HG02571 (cell line): ENCODE data around the gene SNRNP25.

ENCODE experiments used
- ATAC-seq: cut with Tn5 transposase; IDR thresholded peaks from one replicate; pipeline ENCODE4 v1.9.1; 2021; ENCODE audit warnings: mild to moderate bottlenecking, moderate library complexity; ENCODE audit not compliant: unreplicated experiment

Gene SNRNP25

DNA sequence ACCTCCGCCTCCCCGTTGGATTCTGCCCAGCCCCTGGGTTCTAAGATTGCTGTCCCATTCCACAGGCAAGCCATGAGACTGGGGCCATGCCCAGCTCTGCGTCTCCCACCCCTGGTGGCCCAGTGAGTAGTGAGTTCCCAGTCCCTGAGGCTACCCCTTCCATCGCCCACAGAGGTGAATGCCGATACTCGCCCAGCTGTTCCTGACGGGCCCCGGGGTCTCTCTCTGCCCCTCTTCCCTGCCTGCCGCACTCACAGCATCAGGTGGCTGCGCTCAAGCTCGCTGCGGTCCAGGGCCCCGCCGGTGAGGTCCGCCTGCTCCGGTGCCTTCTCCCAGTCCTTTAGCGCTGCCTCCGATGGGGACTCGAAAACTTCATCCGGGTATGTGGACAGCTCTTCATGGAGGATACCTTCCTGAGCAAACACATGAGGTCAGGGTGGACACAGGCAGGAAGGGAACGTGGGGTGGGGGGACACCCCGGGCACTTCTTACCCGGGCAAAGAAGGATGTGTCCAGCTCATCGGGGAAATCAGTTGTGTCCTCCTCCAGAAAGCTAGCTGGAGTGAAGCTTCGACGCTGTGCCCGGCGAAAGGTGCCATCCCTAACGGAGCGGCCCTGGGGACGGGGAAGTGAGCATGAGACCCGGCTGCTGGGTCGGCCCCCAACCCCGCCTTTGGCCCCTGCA is 8.8 kb downstream of the SNRNP25 start:
- ATAC-seq, result no peak

DNA sequence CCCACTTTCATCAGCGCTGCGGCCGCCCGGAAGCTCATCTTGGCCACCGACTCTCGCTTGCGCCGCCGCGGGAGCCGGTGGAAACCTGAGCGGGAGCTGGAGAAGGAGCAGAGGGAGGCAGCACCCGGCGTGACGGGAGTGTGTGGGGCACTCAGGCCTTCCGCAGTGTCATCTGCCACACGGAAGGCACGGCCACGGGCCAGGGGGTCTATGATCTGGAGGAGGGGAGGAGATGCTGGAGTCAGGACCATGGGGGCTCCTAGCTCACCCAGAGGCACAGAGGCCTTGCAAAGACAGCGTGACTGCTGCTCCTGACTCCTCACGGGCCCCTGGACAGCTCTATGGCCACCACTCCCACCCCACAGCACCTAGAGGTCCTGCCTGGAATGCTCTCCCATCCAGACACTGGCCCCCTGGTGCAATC is 9.4 kb downstream of the SNRNP25 start:
- ATAC-seq, result no peak

DNA sequence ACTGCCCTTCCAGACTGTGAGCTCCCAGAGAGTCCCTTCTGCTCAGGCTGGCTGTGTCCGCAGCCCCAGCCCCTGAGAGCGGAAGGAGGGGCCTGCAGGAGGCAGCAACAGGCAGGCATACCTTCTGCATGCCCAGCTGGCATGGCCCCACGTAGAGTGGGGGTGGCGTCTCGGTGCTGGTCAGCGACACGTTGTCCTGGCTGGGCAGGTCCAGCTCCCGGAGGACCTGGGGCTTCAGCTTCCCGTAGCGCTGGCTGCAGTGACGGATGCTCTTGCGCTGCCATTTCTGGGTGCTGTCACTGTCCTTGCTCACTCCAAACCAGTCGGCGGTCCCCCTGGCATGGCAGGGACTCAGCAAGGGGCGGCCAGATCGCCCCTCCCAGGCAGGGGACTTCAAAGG is 9.8 kb downstream of the SNRNP25 start:
- ATAC-seq, result no peak

DNA sequence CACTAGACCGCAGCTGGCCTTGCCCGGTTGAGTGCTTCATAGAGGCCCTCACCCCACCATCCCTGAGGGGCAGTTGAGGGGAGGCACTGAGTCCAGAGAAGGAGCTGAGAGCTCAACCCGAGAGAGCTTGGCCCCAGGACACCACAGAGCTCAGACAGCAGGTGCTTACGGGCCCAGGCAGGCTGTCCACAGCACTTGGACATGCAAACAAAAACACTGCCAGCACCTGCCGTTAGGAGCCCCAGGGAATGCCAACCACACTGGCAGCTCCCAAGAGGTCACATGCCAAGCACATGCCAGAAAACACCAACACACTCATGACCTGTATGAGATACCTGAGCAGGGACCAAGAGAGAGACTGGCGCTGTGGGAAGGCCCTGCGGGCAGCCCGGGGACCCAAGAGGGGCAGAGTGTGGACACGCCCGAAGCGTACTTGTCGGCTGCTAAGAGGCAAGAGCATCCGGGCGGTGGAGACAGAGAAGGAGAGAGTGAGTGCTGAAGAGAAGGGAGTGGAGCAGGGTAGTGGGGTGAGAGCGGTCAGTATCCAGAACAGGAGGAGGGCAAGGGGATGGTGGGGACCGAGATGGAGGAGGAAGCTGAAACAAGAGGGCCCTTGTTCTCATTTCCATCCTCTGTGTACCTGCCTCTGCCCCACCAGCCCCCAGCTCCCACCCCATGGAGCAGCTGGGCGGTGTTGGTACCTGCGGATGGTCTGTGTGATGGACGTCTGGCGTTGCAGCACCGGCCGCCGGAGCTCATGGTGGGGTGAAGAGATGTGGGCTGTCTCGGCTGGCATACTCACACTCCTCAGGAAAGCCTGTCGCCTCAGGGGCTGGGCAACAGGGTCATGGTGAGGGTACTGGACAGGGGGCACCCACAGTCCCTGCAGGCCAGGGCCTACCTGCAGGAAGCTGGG is 10.6 kb downstream of the SNRNP25 start:
- no peak for ATAC-seq

DNA sequence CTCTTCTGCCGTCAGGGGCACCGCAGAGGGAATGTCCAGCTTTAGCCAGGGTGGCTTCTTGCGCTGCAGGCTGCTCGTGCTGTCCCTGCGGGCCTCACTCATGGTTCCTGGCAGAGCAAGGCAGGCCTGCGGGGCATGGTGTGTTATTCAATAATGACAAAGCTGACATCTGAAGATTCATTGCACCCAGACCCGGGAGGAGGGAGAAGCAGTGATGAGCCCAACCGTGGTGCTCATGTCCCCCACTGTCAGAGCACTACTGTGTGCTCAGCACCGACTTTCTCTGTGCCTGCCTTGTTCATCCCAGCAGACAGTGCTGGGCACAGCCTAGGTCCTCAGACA is 11.3 kb downstream of the SNRNP25 start:
- ATAC-seq, result no peak

DNA sequence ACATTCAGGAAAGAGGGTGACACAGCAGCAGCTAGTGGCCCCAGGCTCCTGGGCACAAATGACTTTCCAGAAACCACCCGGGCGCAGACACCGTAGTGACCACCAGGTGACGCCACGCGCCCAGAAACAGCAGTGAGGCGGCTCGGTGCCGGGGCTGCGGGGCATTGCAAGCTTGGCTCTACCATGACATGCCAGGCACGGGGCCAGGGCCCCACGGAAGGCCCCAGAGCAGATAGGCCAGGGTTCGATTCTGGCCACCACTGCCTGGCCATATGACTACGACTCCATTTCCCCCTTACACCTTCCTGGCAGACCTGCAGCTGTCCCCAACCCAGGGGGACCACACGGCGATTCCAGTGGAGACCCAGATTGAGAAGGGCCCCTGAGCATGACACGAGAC is 12.1 kb downstream of the SNRNP25 start:
- no peak for ATAC-seq

DNA sequence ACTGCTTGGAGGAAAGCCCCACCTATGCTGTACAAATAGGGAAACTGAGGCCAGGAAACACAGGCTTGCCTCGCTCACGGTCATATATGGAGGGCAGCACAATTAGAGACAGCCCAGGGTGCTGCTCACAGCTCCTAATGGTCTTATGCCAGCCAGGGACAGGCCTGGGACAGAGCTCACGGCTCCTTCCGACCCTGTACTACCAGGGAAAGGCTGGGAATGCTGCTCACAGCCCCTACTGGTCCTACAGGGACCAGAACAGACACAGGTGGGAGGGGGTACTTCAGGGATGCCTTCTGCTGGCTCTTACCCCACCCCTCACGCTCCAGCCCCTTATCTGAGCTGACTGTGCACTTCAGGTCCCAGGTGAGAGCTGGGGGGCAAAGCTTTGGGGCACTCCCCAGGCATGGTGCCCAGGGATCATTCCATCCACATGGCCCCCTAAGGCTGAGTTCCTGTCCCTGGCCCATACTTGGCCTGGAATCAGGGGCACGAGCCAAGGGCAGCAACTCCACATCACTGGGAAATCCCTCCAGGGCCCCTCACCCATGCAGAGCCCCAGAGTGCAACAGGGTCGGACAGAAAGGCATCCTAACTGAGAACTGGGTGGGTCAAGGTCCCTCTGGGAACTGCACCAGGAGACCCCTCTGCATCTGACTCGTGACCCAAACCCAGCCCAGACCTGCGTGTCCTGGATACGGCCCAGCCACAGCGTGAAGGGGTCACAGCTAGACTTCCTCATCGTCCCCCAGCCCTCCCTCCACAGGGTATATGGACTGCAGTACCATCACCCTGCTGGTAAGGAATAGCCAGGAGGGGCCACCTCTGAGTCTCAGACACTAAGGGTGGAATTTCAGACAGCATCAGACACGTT is 12.9 kb downstream of the SNRNP25 start:
- no peak for ATAC-seq

DNA sequence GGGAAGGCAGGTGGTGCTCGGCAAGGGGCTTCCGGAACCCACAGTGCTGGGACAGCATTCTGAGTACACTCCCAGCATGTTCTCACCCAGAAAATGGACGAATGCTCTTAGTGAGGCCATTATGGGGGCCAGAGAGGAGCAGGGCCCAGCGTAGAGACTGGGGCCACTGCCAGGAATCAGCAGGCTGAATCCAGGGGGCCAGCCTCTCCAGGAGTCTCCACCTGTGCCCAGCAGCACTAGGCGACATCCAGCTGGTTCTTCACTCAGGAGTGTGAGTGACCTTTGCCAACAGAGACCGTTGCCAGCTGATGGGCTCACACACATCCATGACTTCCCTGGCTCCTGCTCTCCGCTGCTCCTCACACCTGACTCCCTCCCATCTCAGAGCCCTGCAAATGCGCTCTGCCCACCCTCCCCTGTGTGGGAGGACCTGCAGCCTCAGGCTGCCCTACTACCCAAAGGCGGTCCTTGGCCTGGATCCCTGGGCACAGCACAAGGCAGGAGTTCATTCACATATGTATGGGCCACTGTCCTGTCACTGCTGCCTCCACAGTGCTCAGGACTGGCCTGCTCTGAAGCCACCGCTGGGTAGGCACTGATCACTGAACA is 13.7 kb downstream of the SNRNP25 start:
- ATAC-seq, result no peak

DNA sequence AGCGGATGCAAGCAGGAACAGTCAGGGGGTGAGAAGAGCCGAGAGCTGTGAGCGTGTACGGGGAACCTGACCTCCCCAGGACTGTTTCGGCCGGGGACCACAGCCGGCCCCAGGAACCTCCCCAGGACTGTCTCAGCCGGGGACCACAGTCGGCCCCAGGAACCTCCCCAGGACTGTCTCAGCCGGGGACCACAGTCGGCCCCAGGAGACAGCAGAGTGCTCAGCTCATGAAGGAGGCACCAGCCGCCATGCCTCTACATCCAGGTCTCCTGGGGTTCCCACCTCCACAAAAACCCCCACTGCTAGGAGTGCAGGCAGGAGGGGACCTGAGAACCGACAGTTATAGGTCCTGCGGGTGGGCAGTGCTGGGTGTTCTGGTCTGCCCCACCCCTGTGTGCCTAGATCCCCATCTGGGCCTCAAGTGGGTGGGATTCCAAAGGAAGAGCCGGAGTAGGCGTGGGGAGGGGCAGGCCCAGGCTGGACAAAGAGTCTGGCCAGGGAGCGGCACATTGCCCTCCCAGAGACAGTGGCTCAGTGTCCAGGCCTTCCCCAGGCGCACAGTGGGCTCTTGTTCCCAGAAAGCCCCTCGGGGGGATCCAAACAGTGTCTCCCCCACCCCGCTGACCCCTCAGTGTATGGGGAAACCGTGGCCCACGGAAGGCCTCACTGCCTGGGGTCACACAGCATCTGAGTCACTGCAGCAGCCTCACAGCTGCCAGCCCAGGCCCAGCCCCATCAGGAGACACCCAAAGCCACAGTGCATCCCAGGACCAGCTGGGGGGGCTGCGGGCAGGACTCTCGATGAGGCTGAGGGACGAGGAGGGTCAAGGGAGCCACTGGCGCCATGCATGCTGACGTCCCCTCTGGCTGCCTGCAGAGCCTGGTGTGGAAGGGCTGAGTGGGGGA is 14.5 kb downstream of the SNRNP25 start:
- ATAC-seq, result no peak

DNA sequence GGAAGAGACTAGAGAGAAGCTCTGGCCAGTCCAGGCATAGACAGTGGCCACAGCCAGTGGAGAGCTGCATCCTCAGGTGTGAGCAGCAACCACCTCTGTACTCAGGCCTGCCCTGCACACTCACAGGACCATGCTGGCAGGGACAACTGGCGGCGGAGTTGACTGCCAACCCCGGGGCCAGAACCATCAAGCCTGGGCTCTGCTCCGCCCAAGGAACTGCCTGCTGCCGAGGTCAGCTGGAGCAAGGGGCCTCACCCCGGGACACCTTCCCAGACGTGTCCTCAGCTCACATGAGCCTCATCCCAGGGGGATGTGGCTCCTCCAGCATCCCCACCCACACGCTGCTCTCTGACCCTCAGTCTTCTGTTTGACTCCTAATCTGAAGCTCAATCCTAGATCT is 15.6 kb downstream of the SNRNP25 start:
- ATAC-seq, result no peak

DNA sequence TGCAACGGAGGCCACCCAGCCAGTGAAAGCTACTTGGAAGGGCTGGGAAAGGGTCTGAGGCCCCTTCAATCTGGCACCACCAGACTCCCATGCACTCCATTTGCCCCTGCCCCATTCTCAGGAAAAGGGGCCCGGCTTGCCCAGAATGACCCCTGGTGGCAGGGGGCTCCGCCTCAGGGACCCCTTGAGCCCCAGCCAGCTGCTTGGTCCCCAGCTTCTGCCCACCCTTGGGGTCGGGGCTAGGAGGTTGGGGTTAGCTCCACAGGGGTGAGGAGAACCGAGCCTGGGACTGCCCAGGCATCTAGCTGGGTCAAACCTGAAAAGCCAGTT is 17.5 kb downstream of the SNRNP25 start:
- ATAC-seq, result no peak

DNA sequence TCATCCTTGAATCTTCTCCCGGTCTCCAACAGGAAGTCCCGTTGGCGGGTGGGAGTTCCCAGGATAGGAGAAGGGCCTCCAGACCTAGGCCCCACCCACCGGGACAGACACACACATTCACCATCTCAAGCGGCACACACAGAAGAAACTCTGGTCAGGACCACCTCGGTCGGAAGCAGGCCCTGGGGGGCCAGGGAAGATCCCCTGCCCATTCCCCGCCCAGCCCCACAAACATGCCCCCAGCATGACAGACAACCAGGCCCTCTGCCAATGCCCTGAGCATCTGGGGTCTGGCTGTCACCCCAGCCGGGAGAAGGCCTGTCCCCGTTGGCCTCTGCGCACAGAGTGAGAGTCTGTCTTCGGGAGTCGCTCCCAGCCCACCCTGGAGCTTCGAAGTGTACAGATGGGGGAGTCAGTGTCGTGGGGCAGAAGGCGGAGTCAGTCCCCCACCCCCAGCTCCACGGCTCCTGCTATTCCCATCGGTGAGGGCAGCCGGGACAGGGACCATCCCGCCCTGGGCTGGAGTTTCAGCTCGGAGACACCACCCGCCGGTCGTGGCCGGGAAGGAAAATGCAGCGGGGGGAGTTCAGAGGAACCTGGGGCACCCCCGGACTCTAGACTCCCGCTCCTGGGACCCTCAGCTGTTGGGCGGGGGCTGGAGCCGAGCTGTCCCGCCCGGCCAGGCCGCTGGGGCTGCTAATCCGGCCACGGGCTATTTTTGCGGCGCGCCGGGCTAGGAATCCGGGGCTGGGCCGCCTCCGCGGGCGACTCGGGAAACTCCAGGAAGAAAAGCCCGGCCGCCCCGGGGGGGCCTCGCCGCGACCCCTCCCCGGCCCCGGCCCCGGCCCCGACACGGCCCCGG is 18.1 kb downstream of the SNRNP25 start:
- ATAC-seq, result no peak

DNA sequence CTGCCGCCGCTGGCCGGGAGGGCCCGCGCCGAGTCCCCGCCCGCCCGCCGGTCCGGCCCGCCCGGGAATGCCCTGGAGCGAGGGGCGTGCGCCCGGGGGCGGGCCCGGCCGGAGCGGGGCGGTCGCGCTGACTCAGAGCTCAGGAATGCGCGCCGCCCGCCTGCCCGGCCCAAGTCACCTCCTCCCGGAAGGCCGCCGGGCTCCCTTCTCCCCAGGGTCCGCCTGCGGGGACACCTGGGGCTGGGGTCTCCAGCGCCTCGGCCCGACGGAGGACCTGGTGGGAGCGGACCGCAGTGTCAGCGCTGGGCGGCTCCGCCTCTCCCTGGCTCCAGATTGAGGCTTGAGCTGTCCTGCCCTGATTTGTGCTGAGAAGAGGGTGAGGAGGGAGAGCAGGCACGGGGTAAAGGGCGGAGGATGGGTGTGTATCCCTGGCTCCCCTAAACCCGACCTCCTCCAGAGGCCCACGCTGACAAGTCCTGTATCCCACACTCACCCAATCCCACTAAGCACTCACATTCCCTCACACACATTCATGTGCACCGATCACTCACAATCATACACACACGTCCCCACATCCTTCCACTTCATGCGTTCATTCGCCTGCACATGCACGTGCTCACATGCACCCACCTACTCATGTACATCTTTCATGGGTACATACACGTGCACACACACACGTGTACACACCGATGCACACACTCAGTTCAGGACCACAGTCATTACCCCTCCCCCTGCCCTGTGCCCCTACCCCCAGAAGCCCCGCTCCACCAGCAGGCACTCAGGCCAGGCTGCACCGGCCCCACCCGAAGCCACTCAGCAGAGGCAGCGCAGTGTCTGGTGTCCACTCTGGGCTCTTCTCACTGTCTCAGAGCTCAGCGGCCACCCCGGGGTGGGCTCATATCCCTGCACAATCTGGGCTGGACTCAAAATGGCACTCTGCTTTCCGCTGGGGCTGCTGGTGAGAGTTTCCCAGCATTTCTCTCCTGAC is 19.2 kb downstream of the SNRNP25 start, which contains the start of gene RHBDF1:
Gene RHBDF1, minus strand, starts transcription at position 71 of the 988 bp plus-strand sequence. CDS start 7,616 bp downstream, outside the sequence.
- ATAC-seq, result no peak

DNA sequence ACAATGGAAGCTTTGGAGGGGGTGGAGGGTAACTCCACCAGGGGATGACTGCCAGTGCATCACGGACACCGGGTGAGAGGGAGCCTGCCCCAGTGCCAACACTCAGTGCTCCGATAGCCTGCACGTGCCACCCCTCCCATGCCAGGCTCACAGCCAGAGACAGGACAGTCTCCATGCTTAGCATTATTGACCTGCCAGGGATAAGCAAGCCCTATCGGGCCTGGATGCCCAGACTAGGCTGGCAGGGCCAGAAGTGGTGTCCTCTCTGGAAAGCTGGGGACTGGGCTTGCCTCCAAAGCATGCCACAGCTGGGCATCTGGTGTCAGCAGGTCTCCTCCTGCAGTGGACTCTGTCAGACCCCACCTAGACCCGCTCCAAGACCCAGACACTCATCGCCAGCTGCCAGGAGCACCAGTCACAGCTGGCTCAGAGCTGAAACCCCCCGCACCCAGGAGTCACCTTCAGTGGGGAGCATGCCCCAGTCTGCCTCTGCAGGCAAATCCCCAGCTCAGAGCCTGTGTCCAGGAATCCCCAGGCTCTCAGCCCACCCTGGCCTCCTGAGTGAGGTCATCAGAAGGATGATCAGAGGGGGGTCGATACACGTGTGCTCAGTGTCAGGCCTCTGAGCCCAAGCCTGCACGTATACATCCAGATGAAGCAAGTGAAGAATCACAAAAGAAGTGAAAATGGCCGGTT is 20.6 kb downstream of the SNRNP25 start:
- ATAC-seq, result no peak

DNA sequence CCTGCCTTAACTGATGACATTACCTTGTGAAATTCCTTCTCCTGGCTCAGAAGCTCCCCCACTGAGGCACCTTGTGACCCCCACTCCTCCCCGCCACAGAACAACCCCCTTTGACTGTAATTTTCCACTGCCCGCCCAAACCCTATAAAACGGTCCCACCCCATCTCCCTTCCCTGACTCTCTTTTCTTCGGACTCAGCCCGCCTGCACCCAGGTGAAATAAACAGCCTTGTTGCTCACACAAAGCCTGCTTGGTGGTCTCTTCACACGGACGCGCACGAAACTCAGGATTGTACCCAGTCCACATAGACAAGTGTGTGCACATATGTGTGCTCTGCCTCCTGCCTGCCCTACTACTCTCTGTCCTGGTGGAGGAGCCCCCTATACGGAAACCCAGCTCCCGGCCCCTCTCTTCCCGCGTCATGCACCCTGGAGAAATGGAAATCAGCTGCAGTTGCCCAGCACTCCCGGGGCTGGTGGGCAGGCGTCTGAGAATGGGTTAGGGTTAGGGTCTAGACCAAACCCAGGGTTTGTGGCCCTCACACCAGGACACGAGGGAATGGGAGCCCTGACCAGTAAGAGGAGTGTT is 21.2 kb downstream of the SNRNP25 start:
- ATAC-seq, result no peak

DNA sequence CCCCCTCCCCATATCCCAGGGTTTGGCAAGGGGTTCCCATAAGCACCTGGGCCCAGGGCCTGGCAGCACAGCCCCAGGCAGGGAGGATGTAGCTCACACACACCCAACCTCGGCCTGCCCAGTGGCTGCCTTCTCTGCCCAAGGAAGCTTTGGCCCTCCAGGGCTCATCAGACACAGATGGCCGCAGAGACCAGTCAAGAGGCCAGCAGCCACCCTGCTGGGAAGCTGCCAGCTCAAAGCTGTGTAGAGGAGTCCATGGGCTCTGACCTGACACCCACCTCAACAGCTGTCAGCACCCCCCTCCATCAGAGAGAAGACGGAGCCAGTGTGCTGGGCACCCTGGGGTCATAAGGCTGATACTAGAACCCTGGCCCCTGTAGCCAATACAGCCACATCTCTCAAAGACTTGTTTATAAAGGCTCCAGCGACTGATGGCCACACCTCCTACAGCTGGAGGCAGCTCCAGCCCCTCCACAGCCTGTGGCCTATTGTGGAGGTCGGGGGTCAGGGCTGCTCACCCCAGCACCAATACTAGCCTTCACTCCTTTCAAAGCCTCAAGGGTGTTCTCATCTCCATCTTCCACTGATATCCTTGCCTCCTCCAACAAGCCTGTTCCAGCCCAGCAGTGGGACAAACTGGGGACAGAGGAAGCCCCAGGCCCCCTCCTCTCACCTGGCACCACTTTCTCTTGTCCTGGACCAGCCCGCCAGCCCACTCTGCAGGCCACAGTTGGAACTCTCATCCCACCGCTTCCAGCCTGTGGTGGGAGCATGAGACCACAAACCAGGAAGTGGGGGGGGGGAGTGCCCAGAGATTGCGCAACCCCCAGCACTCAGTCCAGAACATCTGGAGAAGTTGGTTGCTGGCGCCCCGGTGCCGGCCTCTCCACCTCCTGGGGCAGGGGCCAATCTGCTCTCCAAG is 22.2 kb downstream of the SNRNP25 start:
- ATAC-seq, result no peak
